GM23248 (cell line): Measurements from ENCODE around the gene JMJD7.

Experiments used
- EZH2 ChIP-seq: fragments of 200-600 bp; sonication (generic); IDR thresholded peaks from 2 replicates; pipeline ENCODE4 v1.6.1; 2018; ENCODE audit warnings: antibody characterized with exemption, mild to moderate bottlenecking; ENCODE audit not compliant: insufficient read depth, poor library complexity, severe bottlenecking
- EZH2phosphoT487 ChIP-seq: fragments of 200-600 bp; sonication (generic); IDR thresholded peaks from 2 replicates; pipeline ENCODE4 v1.6.1; 2018; ENCODE audit warnings: antibody characterized with exemption, moderate library complexity, mild to moderate bottlenecking, low read depth; ENCODE audit not compliant: insufficient read depth

GRCh38 chr15:41824062-41824745 is 3.7 kb upstream of the JMJD7 start:
- TF ChIP-seq EZH2phosphoT487 (no peak), EZH2 (no peak)
